ENCODE measurements around the gene IGFBP5. TPM values are rescaled to one million over a fixed set of nuclear protein-coding genes. Genes with fewer than 3 reads are reported as not detected.

IGFBP5 gene, protein sequence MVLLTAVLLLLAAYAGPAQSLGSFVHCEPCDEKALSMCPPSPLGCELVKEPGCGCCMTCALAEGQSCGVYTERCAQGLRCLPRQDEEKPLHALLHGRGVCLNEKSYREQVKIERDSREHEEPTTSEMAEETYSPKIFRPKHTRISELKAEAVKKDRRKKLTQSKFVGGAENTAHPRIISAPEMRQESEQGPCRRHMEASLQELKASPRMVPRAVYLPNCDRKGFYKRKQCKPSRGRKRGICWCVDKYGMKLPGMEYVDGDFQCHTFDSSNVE
- total RNA-seq, result 2.9 and 15.9 TPM in 2 replicates

DNA sequence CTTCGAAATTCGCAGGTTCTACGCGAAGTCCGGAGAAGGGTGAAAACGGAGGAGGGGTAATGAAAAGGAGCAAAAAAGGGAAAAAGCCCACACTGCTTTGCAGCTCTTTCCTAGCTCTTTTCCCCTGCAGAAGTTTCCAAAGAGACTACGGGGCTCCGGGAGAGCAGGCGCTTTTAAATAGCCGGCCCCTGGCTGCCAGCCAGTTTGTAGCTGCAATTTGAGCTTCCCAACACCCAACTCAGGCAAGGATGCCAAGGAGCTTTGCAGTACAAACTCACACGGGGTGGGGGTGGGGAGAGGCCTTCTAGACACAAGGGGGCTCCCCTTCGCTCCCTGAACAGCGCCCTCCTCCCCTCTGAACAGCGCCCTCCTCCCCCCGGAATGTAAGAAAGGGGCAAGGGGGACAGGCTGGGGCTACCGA lies at the start of gene IGFBP5:
IGFBP5 (minus strand) TSS at position 149 of the 421 bp plus-strand sequence. CDS start 774 bp downstream, outside the sequence.

DNA sequence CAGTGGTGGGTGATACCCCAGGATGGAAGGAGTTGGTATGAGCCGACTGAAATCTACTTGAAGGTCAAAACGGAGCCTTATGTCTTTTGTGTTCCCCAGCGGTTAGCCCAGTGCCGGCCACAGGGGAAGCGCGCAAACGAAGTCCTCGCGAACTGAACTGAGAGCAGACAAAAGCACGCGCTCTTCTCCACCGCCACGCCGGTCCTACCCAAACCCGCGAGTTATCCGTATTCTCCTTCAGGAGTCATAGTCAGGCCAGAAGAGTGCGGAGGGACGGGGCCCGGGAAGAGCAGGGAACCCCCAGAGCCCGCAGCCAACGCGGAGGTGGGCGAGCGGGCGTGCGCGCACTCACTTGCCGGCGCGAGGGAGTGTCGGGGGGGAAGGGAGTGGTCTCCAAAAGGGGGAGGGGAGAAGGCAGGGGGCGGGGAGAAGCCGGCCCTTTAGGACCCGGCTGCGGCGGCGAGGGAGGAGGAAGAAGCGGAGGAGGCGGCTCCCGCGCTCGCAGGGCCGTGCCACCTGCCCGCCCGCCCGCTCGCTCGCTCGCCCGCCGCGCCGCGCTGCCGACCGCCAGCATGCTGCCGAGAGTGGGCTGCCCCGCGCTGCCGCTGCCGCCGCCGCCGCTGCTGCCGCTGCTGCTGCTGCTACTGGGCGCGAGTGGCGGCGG lies 62.3 kb downstream of the IGFBP5 start, which contains the start of gene IGFBP2:
IGFBP2 (plus strand) TSS at position 469 of the 664 bp plus-strand sequence; CDS start at position 573, 104 bp downstream.

Other genes with a start within 250 kb of the IGFBP5 start
- 1,447 and 1,667 TPM in 2 replicates for gene RPL37A, start 196.7 kb downstream of the IGFBP5 start, total RNA-seq
- gene IGFBP2, start 62.1 kb downstream of the IGFBP5 start, total RNA-seq, result 15.9 and 29.8 TPM in 2 replicates
- not detected in 2 replicates for gene TNP1, start 164.5 kb upstream of the IGFBP5 start, total RNA-seq